ENCODE results near the gene TEDC2.

DNA sequence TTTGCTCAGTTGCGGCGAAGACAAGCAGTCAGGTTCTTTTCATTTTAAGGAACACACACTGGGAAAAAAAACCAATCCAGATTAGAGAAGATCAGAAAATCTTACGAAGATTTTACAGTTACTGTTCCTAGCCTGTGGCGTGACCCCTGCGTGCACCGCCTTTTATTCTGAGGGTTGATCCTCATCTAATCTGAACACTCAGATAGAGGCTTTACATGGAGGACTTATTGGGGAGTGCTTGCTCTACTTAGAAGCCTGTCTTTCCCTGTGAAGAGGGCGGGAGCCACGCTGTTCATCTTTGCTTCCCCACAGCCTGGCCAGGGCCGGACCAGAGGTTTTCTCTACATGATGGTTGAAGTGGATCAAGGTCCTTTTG is 16.4 kb downstream of the TEDC2 start:
- TF ChIP-seq, protein P1, sequence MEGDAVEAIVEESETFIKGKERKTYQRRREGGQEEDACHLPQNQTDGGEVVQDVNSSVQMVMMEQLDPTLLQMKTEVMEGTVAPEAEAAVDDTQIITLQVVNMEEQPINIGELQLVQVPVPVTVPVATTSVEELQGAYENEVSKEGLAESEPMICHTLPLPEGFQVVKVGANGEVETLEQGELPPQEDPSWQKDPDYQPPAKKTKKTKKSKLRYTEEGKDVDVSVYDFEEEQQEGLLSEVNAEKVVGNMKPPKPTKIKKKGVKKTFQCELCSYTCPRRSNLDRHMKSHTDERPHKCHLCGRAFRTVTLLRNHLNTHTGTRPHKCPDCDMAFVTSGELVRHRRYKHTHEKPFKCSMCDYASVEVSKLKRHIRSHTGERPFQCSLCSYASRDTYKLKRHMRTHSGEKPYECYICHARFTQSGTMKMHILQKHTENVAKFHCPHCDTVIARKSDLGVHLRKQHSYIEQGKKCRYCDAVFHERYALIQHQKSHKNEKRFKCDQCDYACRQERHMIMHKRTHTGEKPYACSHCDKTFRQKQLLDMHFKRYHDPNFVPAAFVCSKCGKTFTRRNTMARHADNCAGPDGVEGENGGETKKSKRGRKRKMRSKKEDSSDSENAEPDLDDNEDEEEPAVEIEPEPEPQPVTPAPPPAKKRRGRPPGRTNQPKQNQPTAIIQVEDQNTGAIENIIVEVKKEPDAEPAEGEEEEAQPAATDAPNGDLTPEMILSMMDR (IDR thresholded peaks at IDR 0.05): no peak
- no peak for TF ChIP-seq POLR2A (IDR thresholded peaks at IDR 0.05)
